Activated T-cell treated with anti-CD3 and anti-CD28 coated beads, Interleukin-2, amount 50 U/mL, for 4 hours (primary cell): ENCODE measurements around the gene PRRX2. TPM values are rescaled to one million over a fixed set of nuclear protein-coding genes. Genes with fewer than 3 reads are reported as not detected.

ENCODE experiments used
- ATAC-seq, 2 donors: fragments of 200-7000 bp; cut with Tn5 transposase; one replicate each; pipeline ENCODE4 v1.10.0; 2021
- DNase-seq: peaks from one replicate; pipeline ENCODE4 v3.0.0-alpha.2; 2020
- H3K27me3 Mint-ChIP-seq: one replicate; pipeline ENCODE4 v1.8.0; 2021; ENCODE audit warnings: low read depth, mixed read lengths
- H3K36me3 Mint-ChIP-seq: one replicate; pipeline ENCODE4 v1.8.0; 2022; ENCODE audit warnings: mixed read lengths; ENCODE audit not compliant: insufficient read depth
- H3K4me1 Mint-ChIP-seq: one replicate; pipeline ENCODE4 v1.8.0; 2021; ENCODE audit warnings: low read depth, mixed read lengths
- H3K4me3 Mint-ChIP-seq: one replicate; pipeline ENCODE4 v1.8.0; 2021; ENCODE audit warnings: mild to moderate bottlenecking, moderate library complexity, mixed read lengths
- H3K9me3 Mint-ChIP-seq: one replicate; pipeline ENCODE4 v1.8.0; 2021; ENCODE audit warnings: mixed read lengths
- total RNA-seq, 3 donors: library from RNA; stranded (reverse); gene quantifications; one replicate each; pipeline ENCODE4 v1.2.1, GENCODE V29; 2021

Gene PRRX2
- total RNA-seq, 3 donors from 2014 or later, result 0.50 to 1.3 (median 0.57) TPM

- H3K9me3 Mint-ChIP-seq, result no peaks in the 10 kb centered on the region
- no peaks in the 10 kb centered on the region for H3K27me3 Mint-ChIP-seq
- ATAC-seq (no peak), DNase-seq (no peak)
- no peaks in the 10 kb centered on the region for H3K36me3 Mint-ChIP-seq
- no peaks in the 10 kb centered on the region for H3K4me1 Mint-ChIP-seq
- H3K4me3 Mint-ChIP-seq, result no peak overlapping the region
Observed at GRCh38 chr9:129688285-129689043, 23.0 kb downstream of the PRRX2 start.

DNA sequence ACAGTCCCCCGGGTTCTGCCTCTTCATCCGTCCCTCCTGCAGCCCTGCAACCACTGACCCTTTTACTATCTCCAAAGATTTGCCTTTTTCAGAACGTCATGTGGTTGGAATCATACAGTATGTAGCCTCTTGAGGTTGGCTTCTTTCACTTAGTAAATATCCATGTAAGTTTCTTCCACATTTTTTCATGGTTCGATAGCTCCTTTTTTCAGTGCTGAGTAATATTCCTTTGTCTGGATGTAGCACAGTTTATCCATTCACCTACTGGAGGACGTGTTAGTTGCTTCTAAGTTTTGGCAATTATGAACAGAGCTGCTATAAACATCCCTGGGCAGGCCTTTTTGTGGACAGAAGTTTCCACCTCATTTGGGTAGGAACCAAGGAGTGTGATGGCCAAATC lies 27.1 kb downstream of the PRRX2 start:
- H3K4me3 Mint-ChIP-seq, result no peak overlapping the region
- no peaks in the 10 kb centered on the region for H3K9me3 Mint-ChIP-seq
- H3K27me3 Mint-ChIP-seq, result peaks cover 29% of the 10 kb centered on the region
- H3K4me1 Mint-ChIP-seq, result peaks cover 3% of the 10 kb centered on the region
- no peak for DNase-seq
- no peaks in the 10 kb centered on the region for H3K36me3 Mint-ChIP-seq
- ATAC-seq, result no peak

DNA sequence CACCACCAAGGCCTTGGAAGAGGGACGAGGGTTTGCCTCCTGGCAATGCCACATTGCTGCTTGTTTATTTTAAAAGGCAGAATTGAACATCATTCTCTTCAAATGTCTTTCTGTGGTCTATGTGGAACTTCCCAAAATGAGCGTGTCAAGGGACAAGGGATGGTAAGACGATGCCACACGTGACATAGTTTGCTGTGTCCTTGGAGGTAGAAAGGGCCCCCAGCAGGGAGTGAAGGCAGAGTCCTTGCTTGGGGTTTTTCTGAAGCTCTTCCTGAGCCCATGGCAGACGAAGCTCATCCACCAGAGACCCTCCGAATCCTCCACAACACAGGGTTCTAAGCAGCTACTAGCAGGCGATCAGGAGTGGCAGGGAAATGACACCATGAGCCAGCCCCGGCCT lies 28.3 kb downstream of the PRRX2 start:
- no peak for ATAC-seq
- Mint-ChIP-seq H3K9me3 (no peaks in the 10 kb centered on the region), H3K4me1 (peaks cover 3% of the 10 kb centered on the region), H3K4me3 (no peak overlapping the region), H3K27me3 (peaks cover 35% of the 10 kb centered on the region), H3K36me3 (no peaks in the 10 kb centered on the region)
- no peak for DNase-seq

DNA sequence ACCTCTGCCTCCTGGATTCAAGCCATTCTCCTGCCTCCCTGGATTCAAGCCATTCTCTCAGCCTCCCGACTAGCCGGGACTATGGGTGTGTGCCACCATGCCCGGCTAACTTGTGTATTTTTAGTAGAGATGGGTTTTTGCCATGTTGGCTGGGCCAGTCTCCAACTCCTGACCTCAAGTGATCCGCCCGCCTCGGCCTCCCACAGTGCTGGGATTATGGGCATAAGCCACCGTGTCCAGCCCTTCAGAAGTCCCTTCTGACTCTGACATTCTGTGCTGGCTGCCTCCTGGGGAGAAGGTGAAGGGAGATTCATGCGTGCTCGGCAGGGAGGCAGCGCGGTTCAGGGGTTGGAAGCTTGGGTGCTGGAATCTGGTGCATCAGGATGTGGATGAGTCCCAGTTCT lies 28.8 kb downstream of the PRRX2 start:
- DNase-seq, result no peak
- H3K9me3 Mint-ChIP-seq, result no peaks in the 10 kb centered on the region
- no peaks in the 10 kb centered on the region for H3K36me3 Mint-ChIP-seq
- H3K4me1 Mint-ChIP-seq, result peaks cover 3% of the 10 kb centered on the region
- H3K27me3 Mint-ChIP-seq, result peaks cover 39% of the 10 kb centered on the region
- no peak for ATAC-seq
- no peak overlapping the region for H3K4me3 Mint-ChIP-seq

- DNase-seq, result no peak
- peaks cover 3% of the 10 kb centered on the region for H3K4me1 Mint-ChIP-seq
- H3K9me3 Mint-ChIP-seq, result no peaks in the 10 kb centered on the region
- no peak for ATAC-seq
- no peak overlapping the region for H3K4me3 Mint-ChIP-seq
- peaks cover 49% of the 10 kb centered on the region for H3K27me3 Mint-ChIP-seq
- H3K36me3 Mint-ChIP-seq, result no peaks in the 10 kb centered on the region
Observed at GRCh38 chr9:129695870-129696269, 30.4 kb downstream of the PRRX2 start.

DNA sequence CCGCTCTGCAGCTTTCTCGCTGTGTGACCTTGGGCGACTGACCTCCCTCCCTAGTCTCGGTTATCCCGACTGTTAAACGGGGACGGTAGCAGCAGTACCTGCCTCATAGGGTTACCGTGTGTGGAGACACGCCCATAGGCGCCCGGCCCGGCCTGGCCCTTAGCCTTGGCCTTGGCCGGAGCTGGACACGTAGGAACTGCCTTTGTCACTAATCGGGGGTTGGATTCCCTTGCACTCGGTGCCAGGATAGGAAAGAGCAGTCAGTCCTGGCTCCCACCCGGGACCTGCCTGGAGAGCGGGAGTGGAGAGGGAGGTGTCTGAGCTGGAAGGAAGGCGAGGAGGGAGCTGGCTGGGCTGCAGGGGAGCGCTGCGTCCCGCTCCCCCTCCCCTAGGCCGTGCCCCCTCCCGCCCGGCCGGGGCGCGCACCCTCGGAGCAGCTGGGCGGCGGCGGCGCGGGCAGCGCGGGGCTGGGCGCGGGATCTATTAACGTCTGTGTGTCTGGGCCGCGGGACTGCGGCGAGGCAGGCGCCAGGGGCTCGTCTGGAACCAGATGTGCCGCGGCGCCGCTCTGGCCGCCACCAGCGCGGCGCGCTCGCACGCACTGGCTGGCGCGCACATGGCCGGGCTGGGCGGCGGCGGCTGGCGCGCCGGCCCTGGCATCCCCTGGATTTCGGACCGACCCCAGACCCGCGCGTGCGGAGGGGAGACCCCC lies 31.7 kb downstream of the PRRX2 start:
- Mint-ChIP-seq H3K4me1 (peaks cover 3% of the 10 kb centered on the region), H3K4me3 (peak overlapping the region; percentile 72), H3K27me3 (peaks cover 54% of the 10 kb centered on the region)

GRCh38 chr9:129697656-129698253 lies 32.3 kb downstream of the PRRX2 start:
- no peaks in the 10 kb centered on the region for H3K36me3 Mint-ChIP-seq
- DNase-seq, result peak; percentile 26
- H3K4me3 Mint-ChIP-seq, result peak overlapping the region; percentile 54
- peaks cover 59% of the 10 kb centered on the region for H3K27me3 Mint-ChIP-seq
- H3K4me1 Mint-ChIP-seq, result peaks cover 3% of the 10 kb centered on the region
- peak; percentile 73 to 74 for ATAC-seq
- no peaks in the 10 kb centered on the region for H3K9me3 Mint-ChIP-seq

More for the DNA sequence above, 31.7 kb downstream of the PRRX2 start:
- H3K9me3 Mint-ChIP-seq, result no peaks in the 10 kb centered on the region
- ATAC-seq (peak; percentile 69 to 78), DNase-seq (no peak)
- no peaks in the 10 kb centered on the region for H3K36me3 Mint-ChIP-seq

GRCh38 chr9:129698254-129698757 lies 32.9 kb downstream of the PRRX2 start:
- peak overlapping the region; percentile 38 for H3K4me3 Mint-ChIP-seq
- peak; percentile 16 to 29 for ATAC-seq
- peaks cover 60% of the 10 kb centered on the region for H3K27me3 Mint-ChIP-seq
- H3K9me3 Mint-ChIP-seq, result no peaks in the 10 kb centered on the region
- H3K4me1 Mint-ChIP-seq, result peaks cover 3% of the 10 kb centered on the region
- no peaks in the 10 kb centered on the region for H3K36me3 Mint-ChIP-seq
- DNase-seq, result no peak

GRCh38 chr9:129701054-129701453 lies 35.6 kb downstream of the PRRX2 start:
- H3K36me3 Mint-ChIP-seq, result no peaks in the 10 kb centered on the region
- no peaks in the 10 kb centered on the region for H3K9me3 Mint-ChIP-seq
- DNase-seq (no peak), ATAC-seq (no peak)
- H3K4me3 Mint-ChIP-seq, result no peak overlapping the region
- H3K4me1 Mint-ChIP-seq, result peaks cover 3% of the 10 kb centered on the region
- peaks cover 41% of the 10 kb centered on the region for H3K27me3 Mint-ChIP-seq

GRCh38 chr9:129701549-129701948 lies 36.1 kb downstream of the PRRX2 start:
- DNase-seq (no peak), ATAC-seq (no peak)
- Mint-ChIP-seq H3K4me3 (no peak overlapping the region), H3K9me3 (no peaks in the 10 kb centered on the region), H3K4me1 (peaks cover 3% of the 10 kb centered on the region), H3K27me3 (peaks cover 36% of the 10 kb centered on the region), H3K36me3 (no peaks in the 10 kb centered on the region)

DNA sequence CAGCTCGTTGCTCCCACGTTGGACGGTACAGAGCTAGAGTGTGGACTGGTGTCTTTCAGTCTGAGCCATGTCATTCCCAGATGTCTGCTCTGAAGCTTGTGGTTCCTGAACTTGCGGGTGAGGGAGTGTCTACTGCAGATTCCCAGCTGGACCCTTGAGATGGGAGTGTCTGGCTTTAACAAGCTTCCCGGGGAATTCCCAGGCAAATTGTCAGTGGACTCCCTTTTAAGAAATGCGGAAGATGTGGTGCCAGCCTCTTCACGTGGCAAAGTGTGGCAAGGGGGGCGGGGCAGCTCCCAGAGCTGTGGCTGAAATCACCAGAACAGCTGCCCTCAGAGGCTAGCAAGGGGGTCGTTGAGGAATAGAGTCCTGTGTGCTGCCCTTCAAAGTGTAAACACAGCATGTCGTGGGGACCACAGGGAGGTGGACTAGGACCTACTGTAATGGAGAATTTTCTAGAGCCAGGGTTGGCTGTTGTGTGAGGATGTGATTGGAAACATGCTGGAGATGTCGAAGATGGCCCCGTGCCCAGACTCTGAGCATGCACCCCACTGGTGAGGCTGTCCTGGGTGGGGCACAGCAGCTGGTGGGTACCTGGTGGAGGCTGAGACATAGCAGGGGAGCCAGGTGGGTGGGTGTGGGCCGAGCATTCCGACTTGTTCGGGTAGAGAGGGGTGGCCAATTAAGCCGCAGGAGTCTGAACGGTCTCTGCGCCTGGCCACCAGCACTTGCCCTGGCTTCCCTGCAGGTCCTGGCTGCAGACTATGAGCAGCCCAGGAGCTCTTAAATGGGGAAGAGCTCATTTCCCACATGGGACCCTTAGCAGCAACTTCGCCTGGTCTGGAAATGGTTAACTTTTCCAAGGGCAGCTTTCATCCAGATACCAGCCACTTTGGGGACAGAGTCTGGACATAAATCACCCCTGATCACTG lies 37.4 kb downstream of the PRRX2 start:
- no peak overlapping the region for H3K4me3 Mint-ChIP-seq
- no peaks in the 10 kb centered on the region for H3K36me3 Mint-ChIP-seq
- ATAC-seq (no peak), DNase-seq (no peak)
- H3K9me3 Mint-ChIP-seq, result no peaks in the 10 kb centered on the region
- peaks cover 31% of the 10 kb centered on the region for H3K27me3 Mint-ChIP-seq
- no peaks in the 10 kb centered on the region for H3K4me1 Mint-ChIP-seq

DNA sequence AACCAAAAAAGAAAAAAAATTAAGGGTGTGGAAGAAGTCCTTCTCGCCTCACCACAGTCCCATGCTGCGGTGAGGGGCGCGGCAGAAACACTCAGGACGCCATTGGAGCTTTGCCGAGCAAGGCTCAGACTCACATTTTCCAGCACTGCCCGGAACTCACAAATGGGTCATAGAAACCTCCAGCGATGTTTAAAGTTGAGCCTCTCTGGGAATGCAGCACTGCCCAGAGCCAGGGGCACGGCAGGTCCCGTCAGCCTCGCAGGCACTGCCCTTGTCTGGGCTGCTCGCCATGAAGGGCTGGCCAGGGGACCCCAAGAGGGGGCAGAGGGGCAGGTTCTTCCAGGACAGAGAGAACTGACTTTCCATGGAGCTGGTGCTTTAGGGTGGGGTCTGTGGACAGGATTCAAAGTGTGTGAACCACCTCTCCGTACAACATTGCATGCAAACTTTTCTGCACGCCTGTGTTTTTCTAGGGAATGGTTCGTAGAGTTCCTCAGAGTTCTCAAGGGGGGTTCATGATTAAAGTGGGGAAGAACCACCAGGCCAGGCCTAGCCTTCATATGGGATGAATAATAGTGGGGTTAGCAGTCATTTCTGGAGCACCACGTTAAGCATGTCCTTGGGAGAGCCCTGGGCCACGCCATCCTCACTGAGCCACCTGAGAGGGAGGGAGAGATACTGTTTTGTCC lies 38.4 kb downstream of the PRRX2 start:
- DNase-seq (no peak), ATAC-seq (no peak)
- Mint-ChIP-seq H3K36me3 (no peaks in the 10 kb centered on the region), H3K9me3 (no peaks in the 10 kb centered on the region), H3K27me3 (peaks cover 24% of the 10 kb centered on the region), H3K4me1 (no peaks in the 10 kb centered on the region), H3K4me3 (no peak overlapping the region)

GRCh38 chr9:129704807-129705206 lies 39.4 kb downstream of the PRRX2 start:
- DNase-seq, result no peak
- Mint-ChIP-seq H3K36me3 (no peaks in the 10 kb centered on the region), H3K27me3 (peaks cover 16% of the 10 kb centered on the region), H3K9me3 (no peaks in the 10 kb centered on the region), H3K4me3 (no peak overlapping the region), H3K4me1 (no peaks in the 10 kb centered on the region)
- no peak for ATAC-seq
